Measurements from ENCODE around the gene SMIM44.

- TF ChIP-seq CTCF (IDR thresholded peaks at IDR 0.05) (no peak), POLR2A (IDR thresholded peaks at IDR 0.05) (no peak)
These were observed 27.5 kb upstream of the SMIM44 start for GRCh38 chr19:3510727-3511126.
